Panc1 (cell line): ENCODE results near the gene ZSCAN12. TPM values are rescaled to one million over a fixed set of nuclear protein-coding genes. Genes with fewer than 3 reads are reported as not detected.

Experiments
- ATAC-seq: fragments of 200-7000 bp; cut with Tn5 transposase; 2 replicates; pipeline ENCODE4 v1.9.1; 2020; ENCODE audit warnings: mild to moderate bottlenecking, moderate library complexity
- BruUV-seq: library from RNA; stranded (reverse); fragments of 400-500 nt; replicated peaks from 2 replicates; lab custom pipeline; 2021; lab: Mats Ljungman, UMichigan
- CTCF ChIA-PET: fragments of 300-600 bp; sonication (Branson Sonifier 250); formaldehyde crosslinking; loops from one replicate; lab custom pipeline; 2022; ENCODE audit warnings: antibody characterized with exemption; lab: Charles Lee
- POLR2A ChIA-PET: fragments of 300-600 bp; sonication (Branson Sonifier 250); formaldehyde crosslinking; loops from one replicate; lab custom pipeline; 2022; ENCODE audit warnings: antibody characterized with exemption; lab: Charles Lee
- DNase-seq: peaks from one replicate; pipeline ENCODE4 v3.0.0-alpha.2; 2010; ENCODE audit warnings: low read depth, low spot score
- H3K27ac ChIP-seq: 2 replicates; pipeline ENCODE4 v1.5.1; 2011; ENCODE audit warnings: mild to moderate bottlenecking, low read length, inconsistent platforms
- H3K27me3 ChIP-seq: fragments of 200-500 bp; sonication (Bioruptor generic); 2 replicates; pipeline ENCODE4 v1.6.0; 2014; ENCODE audit warnings: low read length, inconsistent platforms; ENCODE audit not compliant: control insufficient read depth, insufficient read depth
- H3K36me3 ChIP-seq: fragments of 200-500 bp; sonication (Bioruptor generic); 2 replicates; pipeline ENCODE4 v1.5.1; 2014; ENCODE audit warnings: inconsistent platforms, mild to moderate bottlenecking, low read length, moderate library complexity; ENCODE audit not compliant: control insufficient read depth, insufficient read depth
- H3K4me1 ChIP-seq: 2 replicates; pipeline ENCODE4 v1.5.1; 2011; ENCODE audit warnings: inconsistent platforms, mild to moderate bottlenecking, low read length, moderate library complexity; ENCODE audit not compliant: control insufficient read depth, insufficient read depth
- H3K4me3 ChIP-seq, 2 experiments: 2 replicates each; pipeline ENCODE4 v1.5.1; 2011 to 2012; ENCODE audit warnings: low read depth in 2 of 2, low read length in 2 of 2, mild to moderate bottlenecking in 2 of 2, inconsistent platforms in 1 of 2, moderate library complexity in 1 of 2
- H3K9me3 ChIP-seq: fragments of 200-500 bp; sonication (Bioruptor generic); 2 replicates; pipeline ENCODE4 v1.5.1; 2014; ENCODE audit warnings: low read depth, mild to moderate bottlenecking, inconsistent platforms, low read length, moderate library complexity; ENCODE audit not compliant: control insufficient read depth, insufficient read depth
- POLR2AphosphoS5 ChIP-seq: IDR thresholded peaks from 2 replicates; pipeline ENCODE4 v1.6.1; 2012; ENCODE audit warnings: mild to moderate bottlenecking, low read depth, low read length, moderate library complexity
- SIN3A ChIP-seq: IDR thresholded peaks from 2 replicates; pipeline ENCODE4 v1.6.1; 2012; ENCODE audit warnings: low read depth, mild to moderate bottlenecking, low read length, moderate library complexity, borderline replicate concordance; ENCODE audit not compliant: insufficient read depth
- TCF7L2 ChIP-seq: IDR thresholded peaks from 2 replicates; pipeline ENCODE4 v1.6.1; 2011; ENCODE audit warnings: mild to moderate bottlenecking, low read depth, low read length, inconsistent platforms
- in situ Hi-C: cut with HindIII; loops from 2 replicates; pipeline ENCODE4 v1.10.0; 2016; ENCODE audit warnings: low sequenced_read_pairs, low pct_unique_long_range_greater_than_20kb
- intact Hi-C: fragments of 100-400 bp; cut with micrococcal nuclease; formaldehyde crosslinking; loops from one replicate; pipeline ENCODE4 v1.10.0; 2022; ENCODE audit not compliant: unreplicated experiment
- total RNA-seq: library from RNA; stranded (reverse); gene quantifications from one replicate; pipeline ENCODE4 v1.2.1, GENCODE V29; 2021; ENCODE audit not compliant: unreplicated experiment
- TF ChIP-seq, protein P1 (sequence below): fragments of 450-650 bp; IDR thresholded peaks from 2 replicates; pipeline ENCODE4 v1.5.1; 2017; ENCODE audit warnings: mild to moderate bottlenecking
- TF ChIP-seq, protein P2 (sequence below), 2 experiments: IDR thresholded peaks; 2 replicates each; pipeline ENCODE4 v1.6.1; 2011 to 2012; ENCODE audit warnings: low read depth in 2 of 2, control low read depth in 1 of 2, low read length in 1 of 2, mild to moderate bottlenecking in 1 of 2, moderate library complexity in 1 of 2; ENCODE audit not compliant: insufficient read depth in 1 of 2

Gene ZSCAN12
- total RNA-seq, 1 experiment from 2014 or later, result 3.2 TPM

DNA sequence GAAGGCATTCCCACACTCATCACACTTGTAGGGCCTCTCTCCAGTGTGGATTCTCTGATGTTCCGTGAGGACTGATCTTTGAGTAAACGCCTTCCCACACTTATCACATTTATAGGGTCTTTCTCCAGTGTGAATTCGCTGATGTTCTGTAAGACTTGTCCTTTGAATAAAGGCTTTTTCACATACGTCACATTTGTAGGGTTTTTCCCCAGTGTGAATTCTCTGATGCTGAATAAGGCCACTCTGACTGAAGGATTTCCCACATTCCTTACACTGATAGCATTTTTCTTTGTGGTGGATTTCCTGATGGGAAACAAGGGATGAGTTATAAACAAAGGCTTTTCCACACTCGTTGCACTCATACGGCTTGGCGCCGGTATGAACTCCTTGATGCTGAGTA lies 8.9 kb downstream of the ZSCAN12 start:
- H3K27ac ChIP-seq, result no peak overlapping the region
- BruUV-seq, result no TSS peak
- in situ Hi-C loops, result no loop called here
- no peak for ATAC-seq
- TF ChIP-seq, protein P1, sequence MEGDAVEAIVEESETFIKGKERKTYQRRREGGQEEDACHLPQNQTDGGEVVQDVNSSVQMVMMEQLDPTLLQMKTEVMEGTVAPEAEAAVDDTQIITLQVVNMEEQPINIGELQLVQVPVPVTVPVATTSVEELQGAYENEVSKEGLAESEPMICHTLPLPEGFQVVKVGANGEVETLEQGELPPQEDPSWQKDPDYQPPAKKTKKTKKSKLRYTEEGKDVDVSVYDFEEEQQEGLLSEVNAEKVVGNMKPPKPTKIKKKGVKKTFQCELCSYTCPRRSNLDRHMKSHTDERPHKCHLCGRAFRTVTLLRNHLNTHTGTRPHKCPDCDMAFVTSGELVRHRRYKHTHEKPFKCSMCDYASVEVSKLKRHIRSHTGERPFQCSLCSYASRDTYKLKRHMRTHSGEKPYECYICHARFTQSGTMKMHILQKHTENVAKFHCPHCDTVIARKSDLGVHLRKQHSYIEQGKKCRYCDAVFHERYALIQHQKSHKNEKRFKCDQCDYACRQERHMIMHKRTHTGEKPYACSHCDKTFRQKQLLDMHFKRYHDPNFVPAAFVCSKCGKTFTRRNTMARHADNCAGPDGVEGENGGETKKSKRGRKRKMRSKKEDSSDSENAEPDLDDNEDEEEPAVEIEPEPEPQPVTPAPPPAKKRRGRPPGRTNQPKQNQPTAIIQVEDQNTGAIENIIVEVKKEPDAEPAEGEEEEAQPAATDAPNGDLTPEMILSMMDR, result no peak
- TF ChIP-seq SIN3A (no peak), TCF7L2 (no peak), POLR2AphosphoS5 (no peak)
- TF ChIP-seq, protein P2, sequence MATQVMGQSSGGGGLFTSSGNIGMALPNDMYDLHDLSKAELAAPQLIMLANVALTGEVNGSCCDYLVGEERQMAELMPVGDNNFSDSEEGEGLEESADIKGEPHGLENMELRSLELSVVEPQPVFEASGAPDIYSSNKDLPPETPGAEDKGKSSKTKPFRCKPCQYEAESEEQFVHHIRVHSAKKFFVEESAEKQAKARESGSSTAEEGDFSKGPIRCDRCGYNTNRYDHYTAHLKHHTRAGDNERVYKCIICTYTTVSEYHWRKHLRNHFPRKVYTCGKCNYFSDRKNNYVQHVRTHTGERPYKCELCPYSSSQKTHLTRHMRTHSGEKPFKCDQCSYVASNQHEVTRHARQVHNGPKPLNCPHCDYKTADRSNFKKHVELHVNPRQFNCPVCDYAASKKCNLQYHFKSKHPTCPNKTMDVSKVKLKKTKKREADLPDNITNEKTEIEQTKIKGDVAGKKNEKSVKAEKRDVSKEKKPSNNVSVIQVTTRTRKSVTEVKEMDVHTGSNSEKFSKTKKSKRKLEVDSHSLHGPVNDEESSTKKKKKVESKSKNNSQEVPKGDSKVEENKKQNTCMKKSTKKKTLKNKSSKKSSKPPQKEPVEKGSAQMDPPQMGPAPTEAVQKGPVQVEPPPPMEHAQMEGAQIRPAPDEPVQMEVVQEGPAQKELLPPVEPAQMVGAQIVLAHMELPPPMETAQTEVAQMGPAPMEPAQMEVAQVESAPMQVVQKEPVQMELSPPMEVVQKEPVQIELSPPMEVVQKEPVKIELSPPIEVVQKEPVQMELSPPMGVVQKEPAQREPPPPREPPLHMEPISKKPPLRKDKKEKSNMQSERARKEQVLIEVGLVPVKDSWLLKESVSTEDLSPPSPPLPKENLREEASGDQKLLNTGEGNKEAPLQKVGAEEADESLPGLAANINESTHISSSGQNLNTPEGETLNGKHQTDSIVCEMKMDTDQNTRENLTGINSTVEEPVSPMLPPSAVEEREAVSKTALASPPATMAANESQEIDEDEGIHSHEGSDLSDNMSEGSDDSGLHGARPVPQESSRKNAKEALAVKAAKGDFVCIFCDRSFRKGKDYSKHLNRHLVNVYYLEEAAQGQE (IDR thresholded peaks at IDR 0.05; ENCODE audit: insufficient read depth in 1 of 2, low read depth in 2 of 2, low read length in 1 of 2), result no peak
- ChIA-PET CTCF (no interaction called here), POLR2A (no interaction called here)
- no peaks in the 10 kb centered on the region for H3K4me1 ChIP-seq
- peaks cover 12% of the 10 kb centered on the region; the same call in 1 of the 2 replicates for H3K9me3 ChIP-seq
- no peak for DNase-seq
- intact Hi-C loops, result loop anchor here (10.0 kb wide), 1 partner anchor 294 kb away; no protein-coding TSS in a partner anchor
- H3K4me3 ChIP-seq, result no peak overlapping the region
- H3K36me3 ChIP-seq, result no peaks in the 10 kb centered on the region
- H3K27me3 ChIP-seq, result no peaks in the 10 kb centered on the region

DNA sequence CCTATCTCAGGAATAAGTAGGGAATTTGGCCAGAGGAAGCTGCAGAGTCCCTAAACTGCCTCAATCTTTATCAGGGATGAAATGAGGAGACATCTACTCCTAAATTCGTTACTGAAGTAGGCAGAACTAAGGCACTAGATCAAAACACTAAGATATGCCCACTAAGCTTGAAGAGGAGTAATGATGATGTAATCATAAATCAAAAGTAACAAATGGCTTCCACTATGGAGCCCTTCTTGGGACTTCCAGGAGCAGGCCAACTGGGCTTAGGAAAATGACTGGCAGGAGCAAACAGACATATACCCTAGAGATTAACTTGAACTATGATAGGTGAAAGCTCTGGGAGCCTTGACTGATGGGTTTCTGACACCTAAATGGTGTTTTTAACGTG lies 15.4 kb downstream of the ZSCAN12 start:
- in situ Hi-C loops (no loop called here), intact Hi-C loops (no loop called here)
- BruUV-seq, result no TSS peak
- Histone ChIP-seq H3K27me3 (no peaks in the 10 kb centered on the region), H3K27ac (peak overlapping the region; percentile 98), H3K4me1 (peaks cover 15% of the 10 kb centered on the region), H3K9me3 (peaks cover 9% of the 10 kb centered on the region; the same call in 1 of the 2 replicates), H3K36me3 (no peaks in the 10 kb centered on the region; the same call in 1 of the 2 replicates), H3K4me3 (no peak overlapping the region)
- TF ChIP-seq, protein P1, result no peak
- TF ChIP-seq SIN3A, result no peak
- ChIA-PET CTCF (interaction anchor here (0.5 to 2.1 kb wide), 4 partner anchors 14 to 403 kb away, joined by 3 to 8 read pairs (median 3); no protein-coding TSS in a partner anchor), POLR2A (interaction anchor here (0.6 kb wide), 1 partner anchor 9 kb away, joined by 3 read pairs; no protein-coding TSS in a partner anchor)
- ATAC-seq, result no peak
- DNase-seq, result no peak
